Measurements from ENCODE around the gene SLC35F3. TPM values are rescaled to one million over a fixed set of nuclear protein-coding genes. Genes with fewer than 3 reads are reported as not detected.

The SLC35F3 gene
- total RNA-seq, 4 donors from 2014 or later: 0.36 to 1.4 (median 0.54) TPM

DNA sequence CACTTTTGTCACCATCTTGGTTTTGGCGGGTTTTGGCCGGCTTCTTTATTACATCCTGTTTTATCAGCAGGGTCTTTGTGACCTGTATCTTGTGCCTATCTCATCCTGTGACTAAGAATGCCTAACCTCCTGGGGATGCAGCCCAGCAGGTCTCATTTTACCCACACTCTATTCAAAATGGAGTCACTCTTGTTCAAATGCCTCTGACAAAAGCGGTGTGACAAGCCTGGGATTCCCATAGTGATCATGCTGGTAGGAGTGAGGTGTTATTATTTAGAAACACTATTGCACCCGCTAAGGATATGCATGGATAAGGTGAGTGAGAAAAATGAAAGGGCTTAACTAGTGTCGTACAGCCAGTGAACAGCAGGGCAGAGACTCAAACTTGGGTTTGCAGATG is 357.1 kb downstream of the SLC35F3 start:
- H3K27me3 ChIP-seq: no peaks in the 10 kb centered on the region
- H3K9me3 ChIP-seq: no peaks in the 10 kb centered on the region
- no peak for TF ChIP-seq POLR2AphosphoS5 (IDR thresholded peaks at IDR 0.05)
- no peak for TF ChIP-seq EP300 (IDR thresholded peaks at IDR 0.05)
- TF ChIP-seq, protein P1, sequence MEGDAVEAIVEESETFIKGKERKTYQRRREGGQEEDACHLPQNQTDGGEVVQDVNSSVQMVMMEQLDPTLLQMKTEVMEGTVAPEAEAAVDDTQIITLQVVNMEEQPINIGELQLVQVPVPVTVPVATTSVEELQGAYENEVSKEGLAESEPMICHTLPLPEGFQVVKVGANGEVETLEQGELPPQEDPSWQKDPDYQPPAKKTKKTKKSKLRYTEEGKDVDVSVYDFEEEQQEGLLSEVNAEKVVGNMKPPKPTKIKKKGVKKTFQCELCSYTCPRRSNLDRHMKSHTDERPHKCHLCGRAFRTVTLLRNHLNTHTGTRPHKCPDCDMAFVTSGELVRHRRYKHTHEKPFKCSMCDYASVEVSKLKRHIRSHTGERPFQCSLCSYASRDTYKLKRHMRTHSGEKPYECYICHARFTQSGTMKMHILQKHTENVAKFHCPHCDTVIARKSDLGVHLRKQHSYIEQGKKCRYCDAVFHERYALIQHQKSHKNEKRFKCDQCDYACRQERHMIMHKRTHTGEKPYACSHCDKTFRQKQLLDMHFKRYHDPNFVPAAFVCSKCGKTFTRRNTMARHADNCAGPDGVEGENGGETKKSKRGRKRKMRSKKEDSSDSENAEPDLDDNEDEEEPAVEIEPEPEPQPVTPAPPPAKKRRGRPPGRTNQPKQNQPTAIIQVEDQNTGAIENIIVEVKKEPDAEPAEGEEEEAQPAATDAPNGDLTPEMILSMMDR (IDR thresholded peaks at IDR 0.05): no peak
- TF ChIP-seq POLR2A (IDR thresholded peaks at IDR 0.05): no peak
- H3K4me1 ChIP-seq: no peaks in the 10 kb centered on the region
- no peak for DNase-seq (ENCODE audit: low spot score in 2 of 2)
- no peaks in the 10 kb centered on the region for H3K36me3 ChIP-seq
- 91% methylated on average over 5 of the region's 5 CpGs for WGBS
- H3K4me3 ChIP-seq: no peak overlapping the region
- H3K27ac ChIP-seq: no peak overlapping the region

- DNase-seq (ENCODE audit: low spot score in 2 of 2): no peak
- Histone ChIP-seq H3K27me3 (no peaks in the 10 kb centered on the region), H3K27ac (no peak overlapping the region), H3K4me1 (no peaks in the 10 kb centered on the region), H3K36me3 (no peaks in the 10 kb centered on the region), H3K4me3 (no peak overlapping the region), H3K9me3 (no peaks in the 10 kb centered on the region)
- TF ChIP-seq, protein P1 (IDR thresholded peaks at IDR 0.05): no peak
- TF ChIP-seq POLR2AphosphoS5 (IDR thresholded peaks at IDR 0.05) (no peak), POLR2A (IDR thresholded peaks at IDR 0.05) (no peak), EP300 (IDR thresholded peaks at IDR 0.05) (no peak)
- WGBS: 36% methylated on average over 4 of the region's 6 CpGs
Observed at GRCh38 chr1:234262007-234262753, 357.7 kb downstream of the SLC35F3 start.

DNA sequence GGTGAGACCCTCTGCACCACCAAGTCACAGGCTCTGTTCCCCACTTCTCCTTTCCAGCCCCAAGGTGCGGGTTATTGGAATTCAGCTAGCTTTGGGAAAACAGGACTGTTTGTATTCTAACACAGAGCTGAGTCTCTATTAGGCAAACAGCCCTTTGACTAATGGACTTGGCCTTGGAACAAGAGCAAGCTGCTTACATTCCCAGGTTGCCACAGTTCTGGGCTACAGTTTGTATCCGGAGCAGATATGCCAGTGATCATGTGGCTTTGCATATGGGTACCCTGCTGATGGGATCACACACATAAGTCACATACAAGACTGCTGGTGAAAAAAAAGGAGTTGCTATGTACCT is 358.3 kb downstream of the SLC35F3 start:
- no peak overlapping the region for H3K27ac ChIP-seq
- no peaks in the 10 kb centered on the region for H3K27me3 ChIP-seq
- TF ChIP-seq POLR2AphosphoS5 (IDR thresholded peaks at IDR 0.05) (no peak), POLR2A (IDR thresholded peaks at IDR 0.05) (no peak), EP300 (IDR thresholded peaks at IDR 0.05) (no peak)
- TF ChIP-seq, protein P1 (IDR thresholded peaks at IDR 0.05): no peak
- 20% methylated on average over 1 of the region's 2 CpGs for WGBS
- no peaks in the 10 kb centered on the region for H3K36me3 ChIP-seq
- H3K4me3 ChIP-seq: no peak overlapping the region
- H3K9me3 ChIP-seq: no peaks in the 10 kb centered on the region
- no peaks in the 10 kb centered on the region for H3K4me1 ChIP-seq
- no peak for DNase-seq (ENCODE audit: low spot score in 2 of 2)

GRCh38 chr1:234264832-234265231 is 360.4 kb downstream of the SLC35F3 start:
- Histone ChIP-seq H3K4me3 (no peak overlapping the region), H3K4me1 (no peaks in the 10 kb centered on the region), H3K9me3 (no peaks in the 10 kb centered on the region), H3K27me3 (no peaks in the 10 kb centered on the region), H3K36me3 (no peaks in the 10 kb centered on the region), H3K27ac (no peak overlapping the region)
- TF ChIP-seq POLR2A (IDR thresholded peaks at IDR 0.05): no peak
- TF ChIP-seq, protein P1 (IDR thresholded peaks at IDR 0.05): no peak
- TF ChIP-seq POLR2AphosphoS5 (IDR thresholded peaks at IDR 0.05): no peak
- TF ChIP-seq EP300 (IDR thresholded peaks at IDR 0.05): no peak
- WGBS: 88% methylated on average over 5 of the region's 5 CpGs
- no peak for DNase-seq (ENCODE audit: low spot score in 2 of 2)

DNA sequence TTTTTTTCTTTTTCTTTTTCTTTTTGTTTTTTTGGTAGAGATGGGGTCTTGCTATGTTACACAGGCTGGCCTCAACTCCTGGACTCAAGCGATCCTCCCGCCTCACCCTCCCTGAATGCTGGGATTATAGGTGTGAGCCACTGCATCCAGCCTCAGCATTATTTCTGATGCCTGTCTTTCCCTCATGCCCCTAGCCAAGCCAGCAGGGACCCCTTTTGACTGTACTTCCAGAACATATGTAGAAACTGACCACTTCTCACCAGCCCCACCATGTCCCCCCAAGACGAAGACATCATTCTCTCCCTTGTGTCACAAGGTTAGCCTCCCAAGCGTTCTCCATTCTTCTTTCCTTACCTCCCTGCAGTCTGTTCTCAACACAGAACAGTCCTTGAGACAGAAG is 360.8 kb downstream of the SLC35F3 start:
- Histone ChIP-seq H3K9me3 (no peaks in the 10 kb centered on the region), H3K4me3 (no peak overlapping the region), H3K36me3 (no peaks in the 10 kb centered on the region), H3K27me3 (no peaks in the 10 kb centered on the region), H3K4me1 (no peaks in the 10 kb centered on the region), H3K27ac (no peak overlapping the region)
- 91% methylated on average over 4 of the region's 4 CpGs for WGBS
- no peak for DNase-seq (ENCODE audit: low spot score in 2 of 2)
- TF ChIP-seq, protein P1 (IDR thresholded peaks at IDR 0.05): no peak

All from suprapubic skin (tissue), 4 donors.